ENCODE data around the gene CLBA1. TPM values are rescaled to one million over a fixed set of nuclear protein-coding genes. Genes with fewer than 3 reads are reported as not detected.
A peak's percentile ranks its signal among the peaks of the same experiment; 100 is the strongest.

The CLBA1 gene
- total RNA-seq, 1 donor from 2014 or later: 8.4 TPM

DNA sequence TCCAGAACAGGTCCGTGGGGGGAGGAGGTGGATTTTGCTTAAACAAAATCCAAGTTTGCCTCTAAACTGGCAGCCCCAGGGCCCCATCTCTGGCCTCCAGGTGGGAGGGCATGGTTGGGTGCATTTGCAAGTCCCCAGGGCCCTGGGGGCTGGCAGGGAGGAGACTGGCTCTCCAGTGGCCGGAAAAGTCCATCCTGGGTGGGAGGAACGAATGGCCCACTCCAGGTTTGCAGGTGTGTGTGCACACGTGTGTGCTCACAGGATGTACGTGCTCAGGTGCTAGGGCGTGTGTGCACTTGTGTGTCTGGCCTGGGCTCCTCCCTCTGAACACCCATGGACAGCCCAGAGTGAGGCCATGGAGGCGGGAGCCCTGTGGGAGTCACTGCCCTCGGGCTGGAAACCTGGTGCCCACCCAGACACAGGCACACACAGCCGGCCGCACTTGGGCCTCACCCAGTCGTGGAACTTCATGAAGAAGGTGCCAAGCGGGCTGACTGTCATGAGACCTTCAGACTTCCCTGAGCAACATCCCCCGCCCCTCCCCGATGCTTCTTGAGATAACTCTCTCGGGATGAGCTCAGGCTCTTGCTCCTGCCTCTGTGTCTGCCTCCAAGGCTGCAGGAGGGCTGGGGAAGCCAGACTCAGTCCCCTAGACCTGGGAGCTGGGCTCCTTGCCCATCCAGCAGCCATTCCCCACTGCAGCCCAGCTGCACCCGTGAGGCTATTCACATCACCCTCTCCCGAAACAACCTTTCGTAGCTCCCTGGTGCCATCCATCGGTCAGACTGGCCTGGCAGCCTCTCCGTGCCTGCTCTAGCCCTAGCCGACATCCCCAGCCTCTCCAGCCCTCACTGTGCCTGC, 16.8 kb upstream of the CLBA1 start:
- peaks cover 20% of the 10 kb centered on the region for H3K36me3 ChIP-seq (ENCODE audit: control insufficient read depth, insufficient read depth, low read length)
- FAIRE-seq (peak; percentile 99), DNase-seq (ENCODE audit: low read depth) (peak; percentile 93)
- TF ChIP-seq CTCF (IDR thresholded peaks at IDR 0.05; ENCODE audit: insufficient read depth, low read length, severe bottlenecking): peak; percentile 51
- no peaks in the 10 kb centered on the region for H3K27me3 ChIP-seq (ENCODE audit: control insufficient read depth, insufficient read depth, low read length)
- H3K4me3 ChIP-seq (ENCODE audit: low read depth, low read length): peak overlapping the region; percentile 72

DNA sequence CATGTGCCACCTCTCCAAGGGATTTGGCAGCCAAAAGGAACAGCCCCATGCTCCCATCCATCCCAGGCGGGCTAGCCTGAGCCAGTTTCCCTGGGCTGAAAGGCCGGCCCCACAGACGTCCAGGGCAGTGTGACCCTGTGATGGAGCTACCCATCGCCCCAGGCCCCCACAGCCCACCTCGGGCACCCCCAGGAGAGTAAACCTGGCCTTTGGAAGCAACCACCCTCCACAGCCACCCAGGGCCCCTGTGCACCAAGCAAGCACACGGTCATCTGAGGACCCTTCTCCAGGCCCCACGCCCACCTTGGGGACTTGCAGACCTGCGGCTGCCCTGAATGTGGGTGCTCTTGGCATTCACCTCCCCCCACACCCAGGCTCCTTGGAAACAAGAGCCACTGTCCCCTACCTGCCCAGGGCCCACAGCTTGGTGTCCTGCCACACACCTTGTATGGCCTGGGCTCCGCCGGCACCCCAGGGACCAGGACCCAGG, 15.8 kb upstream of the CLBA1 start:
- peak overlapping the region; percentile 72 for H3K4me3 ChIP-seq (ENCODE audit: low read depth, low read length)
- H3K36me3 ChIP-seq (ENCODE audit: control insufficient read depth, insufficient read depth, low read length): peaks cover 13% of the 10 kb centered on the region
- no peak for DNase-seq (ENCODE audit: low read depth)
- H3K27me3 ChIP-seq (ENCODE audit: control insufficient read depth, insufficient read depth, low read length): no peaks in the 10 kb centered on the region
- TF ChIP-seq CTCF (IDR thresholded peaks at IDR 0.05; ENCODE audit: insufficient read depth, low read length, severe bottlenecking): no peak
- no peak for FAIRE-seq

DNA sequence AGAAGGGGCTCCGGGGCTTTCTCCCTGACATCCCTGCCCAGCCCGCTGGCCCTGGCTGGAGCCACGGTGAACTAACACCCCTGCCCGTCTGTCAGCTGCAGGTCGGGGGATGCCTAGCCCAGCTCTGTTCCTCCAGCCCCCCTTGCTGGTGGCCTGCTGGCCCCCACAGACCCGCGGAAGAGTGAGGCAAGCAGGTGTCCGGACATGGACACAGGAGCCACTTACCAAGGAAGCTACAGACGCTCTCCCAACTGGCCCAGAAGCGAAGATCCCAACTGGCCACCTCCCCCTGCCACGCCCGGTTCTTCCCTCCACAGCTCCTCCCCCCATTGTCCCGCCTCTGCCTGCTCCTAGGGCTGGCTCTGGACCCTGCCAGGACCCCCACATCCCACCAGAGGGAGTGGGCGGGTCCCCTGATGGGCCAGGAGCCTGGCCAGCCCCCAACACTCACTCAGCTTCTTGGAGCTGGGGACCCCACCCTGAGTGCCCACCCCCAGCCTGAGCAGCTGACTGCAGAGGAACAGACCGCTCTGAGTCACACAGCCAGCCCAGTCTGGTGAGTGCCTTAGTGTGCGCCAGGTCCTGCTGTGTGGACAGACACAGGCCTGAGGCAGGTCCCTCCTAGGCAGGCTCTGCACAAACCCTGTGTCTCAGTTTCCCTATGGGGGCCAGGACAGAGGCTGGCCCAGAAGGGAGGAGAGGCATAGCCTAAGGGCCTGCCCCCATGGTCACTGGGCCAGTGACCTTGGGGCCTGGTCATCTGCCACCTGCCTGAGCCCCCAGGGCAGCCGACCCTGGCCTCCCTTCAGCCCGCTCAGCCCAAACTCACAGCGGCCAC, 15.1 kb upstream of the CLBA1 start:
- peaks cover 13% of the 10 kb centered on the region for H3K36me3 ChIP-seq (ENCODE audit: control insufficient read depth, insufficient read depth, low read length)
- no peak for TF ChIP-seq CTCF (IDR thresholded peaks at IDR 0.05; ENCODE audit: insufficient read depth, low read length, severe bottlenecking)
- H3K27me3 ChIP-seq (ENCODE audit: control insufficient read depth, insufficient read depth, low read length): no peaks in the 10 kb centered on the region
- peak overlapping the region; percentile 72 for H3K4me3 ChIP-seq (ENCODE audit: low read depth, low read length)
- no peak for FAIRE-seq
- peak; percentile 86 for DNase-seq (ENCODE audit: low read depth)

DNA sequence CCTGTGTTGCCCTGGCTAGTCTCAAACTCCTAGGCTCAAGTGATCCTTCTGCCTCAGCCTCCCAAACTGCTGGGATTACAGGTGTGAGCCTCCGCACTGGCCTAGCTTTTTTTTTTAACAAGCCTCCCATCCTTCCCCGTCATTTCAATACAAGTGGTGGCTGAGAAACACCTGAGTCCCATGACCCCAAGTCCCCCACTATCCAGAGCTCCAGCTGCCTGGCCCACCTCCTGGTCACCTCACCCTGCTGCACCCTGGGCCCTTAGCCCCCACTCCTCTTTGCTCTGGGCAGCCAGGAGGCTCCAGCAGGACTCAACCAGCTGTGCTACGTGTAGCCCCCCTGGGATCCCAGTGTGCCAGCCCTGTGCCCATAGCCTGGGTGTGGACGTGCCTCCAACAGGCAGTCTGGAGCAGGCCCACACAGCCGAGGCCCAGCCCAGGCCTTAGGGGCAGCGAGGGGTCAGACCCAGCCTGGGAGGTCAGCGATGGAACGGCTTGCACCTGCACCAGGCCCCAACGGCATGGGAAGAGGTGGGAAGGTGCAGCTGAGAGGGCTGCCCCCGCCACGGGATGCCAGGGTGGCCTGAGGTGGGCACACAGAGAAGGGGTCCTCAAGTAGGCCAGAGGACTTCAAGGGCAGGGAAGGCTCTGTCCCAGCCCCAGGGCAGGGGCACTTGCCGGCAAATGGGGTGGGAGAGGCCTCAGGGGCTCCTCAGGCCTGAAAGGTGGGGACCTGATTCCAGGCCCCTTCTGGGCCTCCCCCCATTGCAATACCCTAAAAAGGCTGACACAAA, 13.9 kb upstream of the CLBA1 start:
- TF ChIP-seq CTCF (IDR thresholded peaks at IDR 0.05; ENCODE audit: insufficient read depth, low read length, severe bottlenecking): no peak
- Histone ChIP-seq H3K27me3 (ENCODE audit: control insufficient read depth, insufficient read depth, low read length) (no peaks in the 10 kb centered on the region), H3K4me3 (ENCODE audit: low read depth, low read length) (no peak overlapping the region), H3K36me3 (ENCODE audit: control insufficient read depth, insufficient read depth, low read length) (peaks cover 4% of the 10 kb centered on the region)
- FAIRE-seq (no peak), DNase-seq (ENCODE audit: low read depth) (no peak)

DNA sequence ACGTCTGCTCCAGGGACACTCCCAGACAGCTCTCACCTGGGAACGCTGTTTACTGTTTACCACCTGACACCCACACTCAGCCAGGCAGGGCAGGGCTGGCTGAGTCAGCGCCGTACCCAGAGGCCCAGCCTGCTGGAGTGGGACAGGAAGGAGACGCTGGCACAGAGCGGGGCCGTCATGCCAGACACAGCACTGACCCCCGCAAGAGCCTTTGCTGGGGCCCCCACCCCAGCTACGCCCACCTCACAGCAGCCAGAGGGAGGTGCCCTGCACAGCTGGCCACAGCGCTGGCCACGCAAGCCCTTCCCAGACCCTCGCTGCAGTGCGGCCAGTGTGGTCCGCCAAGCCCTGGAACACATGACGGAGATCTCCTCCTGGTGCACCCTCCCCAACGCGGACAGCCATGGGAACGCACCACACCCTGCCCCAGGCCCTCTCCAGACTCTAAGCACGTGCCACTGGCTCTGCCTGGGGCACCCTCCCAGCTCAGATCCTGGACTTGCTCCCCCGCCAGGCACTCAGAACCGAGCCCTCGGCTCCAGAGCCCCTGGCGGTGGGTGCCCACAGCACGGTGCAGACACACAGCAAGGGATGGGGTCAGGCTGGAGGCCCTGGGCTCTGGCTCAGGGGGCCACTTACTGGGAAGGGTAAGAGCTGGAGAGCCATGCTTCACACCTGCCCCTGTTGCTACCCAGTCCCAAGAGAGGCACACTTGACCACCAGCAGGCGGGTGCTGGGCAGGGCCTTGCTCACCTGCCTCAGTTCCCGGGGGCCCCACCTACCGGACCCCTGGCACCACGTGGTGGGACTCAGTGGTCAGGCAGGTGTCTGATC, 13.1 kb upstream of the CLBA1 start:
- Histone ChIP-seq H3K4me3 (ENCODE audit: low read depth, low read length) (peak overlapping the region; percentile 13), H3K27me3 (ENCODE audit: control insufficient read depth, insufficient read depth, low read length) (no peaks in the 10 kb centered on the region), H3K36me3 (ENCODE audit: control insufficient read depth, insufficient read depth, low read length) (peaks cover 2% of the 10 kb centered on the region)
- peak; percentile 95 for DNase-seq (ENCODE audit: low read depth)
- peak; percentile 96 for FAIRE-seq
- TF ChIP-seq CTCF (IDR thresholded peaks at IDR 0.05; ENCODE audit: insufficient read depth, low read length, severe bottlenecking): peak; percentile 54
